ENCODE measurements around the gene CCL1.

The CCL1 gene

DNA sequence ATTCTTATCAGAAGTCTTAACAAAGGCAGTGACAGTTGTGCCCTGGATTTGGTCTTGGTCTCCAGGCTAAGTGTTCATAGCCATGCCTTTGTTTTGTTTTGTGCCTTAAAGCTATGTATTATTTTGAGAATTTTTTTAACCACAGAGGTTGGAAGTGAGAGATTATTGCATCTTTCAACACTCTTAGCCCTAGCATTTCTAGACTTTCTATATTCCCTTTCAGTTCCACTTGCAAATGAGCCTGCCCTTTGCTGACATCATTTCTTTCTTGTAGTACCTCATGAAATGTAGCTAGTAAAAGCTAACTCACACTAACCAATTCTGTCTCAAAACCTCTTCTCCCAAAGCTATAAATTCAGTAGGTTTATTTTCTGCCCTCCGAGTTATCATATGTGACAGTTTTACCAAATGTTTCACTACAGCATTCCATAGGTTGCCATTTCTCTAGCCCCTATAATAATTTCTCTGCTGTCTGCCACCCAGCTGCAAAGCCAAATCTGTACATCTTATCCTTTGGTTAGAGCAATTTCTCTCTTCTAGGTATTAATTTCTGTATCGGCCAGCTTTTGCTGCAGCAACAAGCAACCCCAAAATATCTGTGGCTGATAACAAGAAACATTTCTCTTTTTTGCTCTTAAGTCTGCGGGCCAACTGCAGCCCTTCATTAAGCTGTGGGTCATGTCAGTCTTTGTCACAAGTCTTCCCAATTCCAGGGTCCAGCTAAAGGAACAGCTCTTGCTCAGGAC is 14.2 kb upstream of the CCL1 start:
- no peak for ATAC-seq
- TF ChIP-seq ISL1 (CRISPR knock-in tag; IDR thresholded peaks at IDR 0.05) (no peak), ARNTL (CRISPR knock-in tag; IDR thresholded peaks at IDR 0.05; ENCODE audit: borderline replicate concordance, low read depth) (no peak), ZNF70 (CRISPR knock-in tag; IDR thresholded peaks at IDR 0.05) (no peak), ZFP30 (CRISPR knock-in tag; IDR thresholded peaks at IDR 0.05) (no peak), PPARA (CRISPR knock-in tag; IDR thresholded peaks at IDR 0.05; ENCODE audit: borderline replicate concordance) (no peak), RARB (CRISPR knock-in tag; IDR thresholded peaks at IDR 0.05) (no peak), ESRRG (CRISPR knock-in tag; IDR thresholded peaks at IDR 0.05) (no peak), ZC3H10 (CRISPR knock-in tag; IDR thresholded peaks at IDR 0.05) (no peak), BACH2 (CRISPR knock-in tag; IDR thresholded peaks at IDR 0.05; ENCODE audit: borderline replicate concordance) (no peak), TOX (CRISPR knock-in tag; IDR thresholded peaks at IDR 0.05; ENCODE audit: borderline replicate concordance) (no peak), ZNF8 (CRISPR knock-in tag; IDR thresholded peaks at IDR 0.05) (no peak), OSR1 (CRISPR knock-in tag; IDR thresholded peaks at IDR 0.05) (no peak), GLIS3 (CRISPR knock-in tag; IDR thresholded peaks at IDR 0.05) (no peak), TCF4 (CRISPR knock-in tag; IDR thresholded peaks at IDR 0.05; ENCODE audit: borderline replicate concordance) (no peak), ZFP3 (CRISPR knock-in tag; IDR thresholded peaks at IDR 0.05) (no peak)
- TF ChIP-seq, protein P1, sequence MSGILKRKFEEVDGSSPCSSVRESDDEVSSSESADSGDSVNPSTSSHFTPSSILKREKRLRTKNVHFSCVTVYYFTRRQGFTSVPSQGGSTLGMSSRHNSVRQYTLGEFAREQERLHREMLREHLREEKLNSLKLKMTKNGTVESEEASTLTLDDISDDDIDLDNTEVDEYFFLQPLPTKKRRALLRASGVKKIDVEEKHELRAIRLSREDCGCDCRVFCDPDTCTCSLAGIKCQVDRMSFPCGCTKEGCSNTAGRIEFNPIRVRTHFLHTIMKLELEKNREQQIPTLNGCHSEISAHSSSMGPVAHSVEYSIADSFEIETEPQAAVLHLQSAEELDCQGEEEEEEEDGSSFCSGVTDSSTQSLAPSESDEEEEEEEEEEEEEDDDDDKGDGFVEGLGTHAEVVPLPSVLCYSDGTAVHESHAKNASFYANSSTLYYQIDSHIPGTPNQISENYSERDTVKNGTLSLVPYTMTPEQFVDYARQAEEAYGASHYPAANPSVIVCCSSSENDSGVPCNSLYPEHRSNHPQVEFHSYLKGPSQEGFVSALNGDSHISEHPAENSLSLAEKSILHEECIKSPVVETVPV (CRISPR knock-in tag; IDR thresholded peaks at IDR 0.05), result no peak
- TF ChIP-seq, protein P2, sequence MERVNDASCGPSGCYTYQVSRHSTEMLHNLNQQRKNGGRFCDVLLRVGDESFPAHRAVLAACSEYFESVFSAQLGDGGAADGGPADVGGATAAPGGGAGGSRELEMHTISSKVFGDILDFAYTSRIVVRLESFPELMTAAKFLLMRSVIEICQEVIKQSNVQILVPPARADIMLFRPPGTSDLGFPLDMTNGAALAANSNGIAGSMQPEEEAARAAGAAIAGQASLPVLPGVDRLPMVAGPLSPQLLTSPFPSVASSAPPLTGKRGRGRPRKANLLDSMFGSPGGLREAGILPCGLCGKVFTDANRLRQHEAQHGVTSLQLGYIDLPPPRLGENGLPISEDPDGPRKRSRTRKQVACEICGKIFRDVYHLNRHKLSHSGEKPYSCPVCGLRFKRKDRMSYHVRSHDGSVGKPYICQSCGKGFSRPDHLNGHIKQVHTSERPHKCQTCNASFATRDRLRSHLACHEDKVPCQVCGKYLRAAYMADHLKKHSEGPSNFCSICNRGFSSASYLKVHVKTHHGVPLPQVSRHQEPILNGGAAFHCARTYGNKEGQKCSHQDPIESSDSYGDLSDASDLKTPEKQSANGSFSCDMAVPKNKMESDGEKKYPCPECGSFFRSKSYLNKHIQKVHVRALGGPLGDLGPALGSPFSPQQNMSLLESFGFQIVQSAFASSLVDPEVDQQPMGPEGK (CRISPR knock-in tag; IDR thresholded peaks at IDR 0.05; ENCODE audit: borderline replicate concordance), result no peak
- TF ChIP-seq, protein P3, sequence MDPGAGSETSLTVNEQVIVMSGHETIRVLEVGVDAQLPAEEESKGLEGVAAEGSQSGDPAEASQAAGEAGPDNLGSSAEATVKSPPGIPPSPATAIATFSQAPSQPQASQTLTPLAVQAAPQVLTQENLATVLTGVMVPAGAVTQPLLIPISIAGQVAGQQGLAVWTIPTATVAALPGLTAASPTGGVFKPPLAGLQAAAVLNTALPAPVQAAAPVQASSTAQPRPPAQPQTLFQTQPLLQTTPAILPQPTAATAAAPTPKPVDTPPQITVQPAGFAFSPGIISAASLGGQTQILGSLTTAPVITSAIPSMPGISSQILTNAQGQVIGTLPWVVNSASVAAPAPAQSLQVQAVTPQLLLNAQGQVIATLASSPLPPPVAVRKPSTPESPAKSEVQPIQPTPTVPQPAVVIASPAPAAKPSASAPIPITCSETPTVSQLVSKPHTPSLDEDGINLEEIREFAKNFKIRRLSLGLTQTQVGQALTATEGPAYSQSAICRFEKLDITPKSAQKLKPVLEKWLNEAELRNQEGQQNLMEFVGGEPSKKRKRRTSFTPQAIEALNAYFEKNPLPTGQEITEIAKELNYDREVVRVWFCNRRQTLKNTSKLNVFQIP (CRISPR knock-in tag; IDR thresholded peaks at IDR 0.05; ENCODE audit: borderline replicate concordance, low read depth), result no peak
- TF ChIP-seq, protein P4, sequence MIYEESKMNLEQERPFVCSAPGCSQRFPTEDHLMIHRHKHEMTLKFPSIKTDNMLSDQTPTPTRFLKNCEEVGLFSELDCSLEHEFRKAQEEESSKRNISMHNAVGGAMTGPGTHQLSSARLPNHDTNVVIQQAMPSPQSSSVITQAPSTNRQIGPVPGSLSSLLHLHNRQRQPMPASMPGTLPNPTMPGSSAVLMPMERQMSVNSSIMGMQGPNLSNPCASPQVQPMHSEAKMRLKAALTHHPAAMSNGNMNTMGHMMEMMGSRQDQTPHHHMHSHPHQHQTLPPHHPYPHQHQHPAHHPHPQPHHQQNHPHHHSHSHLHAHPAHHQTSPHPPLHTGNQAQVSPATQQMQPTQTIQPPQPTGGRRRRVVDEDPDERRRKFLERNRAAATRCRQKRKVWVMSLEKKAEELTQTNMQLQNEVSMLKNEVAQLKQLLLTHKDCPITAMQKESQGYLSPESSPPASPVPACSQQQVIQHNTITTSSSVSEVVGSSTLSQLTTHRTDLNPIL (CRISPR knock-in tag; IDR thresholded peaks at IDR 0.05; ENCODE audit: low read depth), result no peak

DNA sequence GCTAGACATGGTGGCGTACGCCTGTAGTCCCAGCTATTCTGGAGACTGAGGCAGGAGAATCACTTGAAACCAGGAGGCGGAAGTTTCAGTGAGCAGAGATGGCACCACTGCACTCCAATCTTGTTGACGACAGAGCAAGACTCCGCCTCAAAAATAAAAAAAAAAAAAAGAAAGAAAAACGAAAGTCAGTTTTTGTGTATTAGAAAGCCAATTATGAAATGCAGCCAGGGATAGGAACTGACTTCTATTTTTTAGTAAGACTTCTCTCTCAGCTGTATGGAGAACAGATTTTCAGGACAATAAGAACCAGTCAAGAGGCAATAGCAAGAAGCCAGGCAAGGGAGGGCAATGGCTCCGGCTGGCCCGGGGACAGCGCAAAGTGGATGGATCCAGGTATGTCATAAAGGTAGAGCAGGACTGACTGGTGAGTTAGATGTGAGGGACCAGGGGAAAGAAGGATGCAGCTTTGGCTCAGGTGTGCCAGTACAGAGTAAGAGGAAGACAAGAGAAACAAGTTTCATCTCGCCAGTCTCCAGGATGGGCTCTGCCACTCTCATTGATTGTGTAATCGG is 12.5 kb upstream of the CCL1 start:
- no peak for ATAC-seq
- TF ChIP-seq, protein P1 (CRISPR knock-in tag; IDR thresholded peaks at IDR 0.05), result no peak
- TF ChIP-seq ZFP3 (CRISPR knock-in tag; IDR thresholded peaks at IDR 0.05), result no peak

DNA sequence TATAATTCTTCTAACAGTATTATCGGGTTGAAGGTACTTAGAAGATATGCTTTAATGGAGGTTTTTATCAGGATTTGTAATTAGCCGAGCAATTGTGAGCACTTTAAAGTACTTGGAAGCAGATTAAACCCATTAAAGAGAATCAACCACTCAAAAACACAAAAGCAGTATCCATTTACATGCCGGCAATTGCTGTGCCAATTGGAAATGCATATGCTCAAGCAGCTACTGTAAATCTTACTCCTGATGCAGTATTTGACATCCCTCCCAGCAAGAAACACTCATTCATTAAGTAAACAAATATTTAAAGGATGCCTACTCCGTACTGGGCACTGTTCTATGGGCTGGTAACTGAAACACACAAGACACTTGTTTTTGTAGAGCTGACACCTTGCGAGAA is 11.4 kb upstream of the CCL1 start:
- ATAC-seq, result no peak
- TF ChIP-seq ISL1 (CRISPR knock-in tag; IDR thresholded peaks at IDR 0.05), result no peak
- TF ChIP-seq, protein P3 (CRISPR knock-in tag; IDR thresholded peaks at IDR 0.05; ENCODE audit: borderline replicate concordance, low read depth), result no peak
- no peak for TF ChIP-seq ZNF8 (CRISPR knock-in tag; IDR thresholded peaks at IDR 0.05)
- no peak for TF ChIP-seq SNAI2 (CRISPR knock-in tag; IDR thresholded peaks at IDR 0.05)
- no peak for TF ChIP-seq ESRRG (CRISPR knock-in tag; IDR thresholded peaks at IDR 0.05)
- TF ChIP-seq CSDC2 (CRISPR knock-in tag; IDR thresholded peaks at IDR 0.05), result no peak
- no peak for TF ChIP-seq ZFP30 (CRISPR knock-in tag; IDR thresholded peaks at IDR 0.05)
- TF ChIP-seq, protein P4 (CRISPR knock-in tag; IDR thresholded peaks at IDR 0.05; ENCODE audit: low read depth), result no peak
- TF ChIP-seq RARB (CRISPR knock-in tag; IDR thresholded peaks at IDR 0.05), result no peak
- TF ChIP-seq ZC3H10 (CRISPR knock-in tag; IDR thresholded peaks at IDR 0.05), result no peak

Measured in SK-N-SH treated with all-trans-retinoic acid at 6 μM for 48 hours (cell line).